Measurements from ENCODE around the gene COL5A1. TPM values are rescaled to one million over a fixed set of nuclear protein-coding genes. Genes with fewer than 3 reads are reported as not detected.

COL5A1 gene
- total RNA-seq, 2 donors from 2014 or later = 10.9 to 21.7 TPM

DNA sequence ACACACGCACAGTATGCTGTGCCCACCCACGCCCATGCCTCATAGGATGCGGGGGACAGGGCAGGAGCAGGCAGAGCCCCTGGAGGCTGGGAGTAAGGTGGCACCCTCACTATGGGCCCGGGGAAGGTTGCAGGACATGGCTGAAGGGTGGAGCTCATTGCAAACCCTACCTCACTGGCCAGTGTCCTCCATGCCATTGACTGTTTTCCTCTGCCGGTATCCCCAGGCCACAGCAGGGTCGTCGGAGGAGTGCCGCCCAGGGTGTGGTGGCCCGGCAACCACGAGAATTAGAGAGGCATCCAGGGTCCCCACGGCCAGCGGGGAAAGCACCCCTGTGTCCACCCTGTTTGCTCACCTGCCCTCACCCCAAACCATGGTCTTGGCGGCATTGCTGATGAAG, 179.3 kb downstream of the COL5A1 start:
- H3K36me3 ChIP-seq = no peaks in the 10 kb centered on the region
- DNase-seq = no peak
- no peak overlapping the region for H3K9ac ChIP-seq (ENCODE audit: low read depth in 2 of 2, low read length in 2 of 2)
- intact Hi-C loops (cut with DNase I) = no loop called here
- no peak overlapping the region for H3K27ac ChIP-seq
- no peak overlapping the region for H3K4me3 ChIP-seq
- TF ChIP-seq, protein P1, sequence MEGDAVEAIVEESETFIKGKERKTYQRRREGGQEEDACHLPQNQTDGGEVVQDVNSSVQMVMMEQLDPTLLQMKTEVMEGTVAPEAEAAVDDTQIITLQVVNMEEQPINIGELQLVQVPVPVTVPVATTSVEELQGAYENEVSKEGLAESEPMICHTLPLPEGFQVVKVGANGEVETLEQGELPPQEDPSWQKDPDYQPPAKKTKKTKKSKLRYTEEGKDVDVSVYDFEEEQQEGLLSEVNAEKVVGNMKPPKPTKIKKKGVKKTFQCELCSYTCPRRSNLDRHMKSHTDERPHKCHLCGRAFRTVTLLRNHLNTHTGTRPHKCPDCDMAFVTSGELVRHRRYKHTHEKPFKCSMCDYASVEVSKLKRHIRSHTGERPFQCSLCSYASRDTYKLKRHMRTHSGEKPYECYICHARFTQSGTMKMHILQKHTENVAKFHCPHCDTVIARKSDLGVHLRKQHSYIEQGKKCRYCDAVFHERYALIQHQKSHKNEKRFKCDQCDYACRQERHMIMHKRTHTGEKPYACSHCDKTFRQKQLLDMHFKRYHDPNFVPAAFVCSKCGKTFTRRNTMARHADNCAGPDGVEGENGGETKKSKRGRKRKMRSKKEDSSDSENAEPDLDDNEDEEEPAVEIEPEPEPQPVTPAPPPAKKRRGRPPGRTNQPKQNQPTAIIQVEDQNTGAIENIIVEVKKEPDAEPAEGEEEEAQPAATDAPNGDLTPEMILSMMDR (IDR thresholded peaks at IDR 0.05) = no peak
- H3K4me1 ChIP-seq = no peaks in the 10 kb centered on the region
- no peaks in the 10 kb centered on the region for H3K27me3 ChIP-seq
- H3K9me3 ChIP-seq = no peaks in the 10 kb centered on the region

DNA sequence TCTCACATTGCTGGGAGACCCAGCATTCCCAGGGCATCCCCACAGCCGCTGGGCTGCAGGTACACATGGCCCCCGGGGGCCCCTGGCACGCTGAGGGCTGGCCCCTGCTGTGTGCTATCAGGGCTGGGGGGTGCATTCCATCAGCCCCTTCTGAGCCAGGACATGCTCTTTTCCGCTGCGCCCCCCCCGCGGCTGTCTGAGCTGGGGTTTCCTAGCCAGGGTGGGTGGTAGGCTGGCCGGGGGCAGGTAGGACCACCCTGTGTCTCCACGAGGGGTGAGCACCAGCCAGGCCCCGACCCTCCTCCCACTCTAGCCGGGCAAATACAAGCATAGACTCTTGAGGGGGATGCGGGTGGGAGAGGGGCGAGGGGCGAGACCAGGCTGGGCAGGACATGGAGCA, 180.9 kb downstream of the COL5A1 start:
- Histone ChIP-seq H3K4me3 (no peak overlapping the region), H3K9me3 (no peaks in the 10 kb centered on the region), H3K4me1 (no peaks in the 10 kb centered on the region), H3K36me3 (no peaks in the 10 kb centered on the region), H3K27me3 (no peaks in the 10 kb centered on the region), H3K27ac (no peak overlapping the region), H3K9ac (ENCODE audit: low read depth in 2 of 2, low read length in 2 of 2) (no peak overlapping the region)
- intact Hi-C loops (cut with DNase I) = no loop called here
- TF ChIP-seq, protein P1 (IDR thresholded peaks at IDR 0.05) = no peak
- no peak for DNase-seq

DNA sequence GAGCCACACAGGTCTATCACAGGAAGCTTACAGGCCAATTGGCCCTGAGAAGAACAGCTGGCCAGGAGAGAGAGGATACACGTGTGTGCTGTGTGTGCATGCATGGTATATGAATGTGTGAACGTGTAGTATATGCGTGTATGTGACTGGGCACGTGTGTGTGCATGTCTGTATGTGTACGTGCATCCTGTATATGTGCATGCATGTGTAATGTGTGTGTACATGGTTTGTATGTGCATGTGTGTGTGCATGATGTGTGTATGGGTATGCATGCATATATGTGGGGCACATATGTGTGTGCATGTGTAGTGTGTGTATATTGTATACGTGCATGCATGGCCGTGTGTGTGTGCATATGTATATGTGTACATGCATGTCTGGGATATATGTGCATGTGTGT, 182.0 kb downstream of the COL5A1 start:
- H3K36me3 ChIP-seq = no peaks in the 10 kb centered on the region
- no peaks in the 10 kb centered on the region for H3K9me3 ChIP-seq
- intact Hi-C loops (cut with DNase I) = no loop called here
- no peak for DNase-seq
- H3K27ac ChIP-seq = no peak overlapping the region
- H3K4me3 ChIP-seq = no peak overlapping the region
- no peak overlapping the region for H3K9ac ChIP-seq (ENCODE audit: low read depth in 2 of 2, low read length in 2 of 2)
- H3K27me3 ChIP-seq = no peaks in the 10 kb centered on the region
- no peaks in the 10 kb centered on the region for H3K4me1 ChIP-seq
- TF ChIP-seq, protein P1 (IDR thresholded peaks at IDR 0.05) = no peak

DNA sequence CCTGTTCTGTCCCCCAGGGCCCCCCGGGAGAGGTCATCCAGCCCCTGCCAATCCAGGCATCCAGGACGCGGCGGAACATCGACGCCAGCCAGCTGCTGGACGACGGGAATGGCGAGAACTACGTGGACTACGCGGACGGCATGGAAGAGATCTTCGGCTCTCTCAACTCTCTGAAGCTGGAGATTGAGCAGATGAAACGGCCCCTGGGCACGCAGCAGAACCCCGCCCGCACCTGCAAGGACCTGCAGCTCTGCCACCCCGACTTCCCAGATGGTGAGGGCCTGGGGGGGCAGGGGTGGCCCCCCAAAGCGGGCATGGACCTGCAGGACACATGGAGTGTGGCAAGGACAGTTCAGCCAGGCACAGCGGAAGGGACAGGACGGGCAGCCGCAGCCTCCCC, 183.0 kb downstream of the COL5A1 start:
- intact Hi-C loops (cut with DNase I) = no loop called here

DNA sequence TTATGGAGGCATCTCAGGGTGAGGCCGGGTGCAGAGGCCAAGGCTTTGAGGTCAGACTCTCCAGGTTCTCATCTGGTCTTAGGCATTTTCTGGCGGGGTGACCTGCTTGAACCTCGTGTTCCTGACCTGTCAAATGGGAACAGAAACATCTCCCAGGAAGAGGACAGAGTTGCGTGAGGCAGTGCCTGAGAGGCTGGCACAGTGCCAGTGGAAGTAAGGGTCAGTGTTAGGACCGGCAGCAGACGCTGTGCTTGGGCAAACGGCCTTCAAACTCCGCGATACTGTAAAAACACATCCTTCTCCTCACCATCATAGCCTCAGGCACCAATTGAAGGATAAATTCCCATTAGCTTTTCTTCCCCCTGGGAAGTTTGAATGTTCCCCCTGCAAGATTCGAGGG, 183.4 kb downstream of the COL5A1 start:
- DNase-seq = no peak
- TF ChIP-seq, protein P1 (IDR thresholded peaks at IDR 0.05) = no peak
- Histone ChIP-seq H3K4me1 (no peaks in the 10 kb centered on the region), H3K4me3 (no peak overlapping the region), H3K36me3 (no peaks in the 10 kb centered on the region), H3K27me3 (no peaks in the 10 kb centered on the region), H3K9me3 (no peaks in the 10 kb centered on the region), H3K27ac (no peak overlapping the region), H3K9ac (ENCODE audit: low read depth in 2 of 2, low read length in 2 of 2) (no peak overlapping the region)
- intact Hi-C loops (cut with DNase I) = no loop called here

More for the DNA sequence above, 183.0 kb downstream of the COL5A1 start:
- Histone ChIP-seq H3K9ac (ENCODE audit: low read depth in 2 of 2, low read length in 2 of 2) (no peak overlapping the region), H3K4me1 (no peaks in the 10 kb centered on the region), H3K4me3 (no peak overlapping the region), H3K9me3 (no peaks in the 10 kb centered on the region), H3K36me3 (no peaks in the 10 kb centered on the region), H3K27ac (no peak overlapping the region), H3K27me3 (no peaks in the 10 kb centered on the region)
- no peak for DNase-seq
- TF ChIP-seq, protein P1 (IDR thresholded peaks at IDR 0.05) = no peak

Data from colonic mucosa (tissue), 4 donors.